A549 (cell line): ENCODE measurements around the gene FBP2. TPM values are rescaled to one million over a fixed set of nuclear protein-coding genes. Genes with fewer than 3 reads are reported as not detected.

Source experiments
- ATAC-seq, 2 experiments: fragments of 200-7000 bp in 1 of 2; fragments of >200 bp in 1 of 2; cut with Nextera tagmentation in 1 of 2; cut with Tn5 transposase in 1 of 2; 3 replicates each; pipeline versions ENCODE4 v1.8.0 to v1.9.1; 2018 to 2020; ENCODE audit warnings: mild to moderate bottlenecking in 1 of 2, moderate library complexity in 1 of 2
- CTCF ChIA-PET: fragments of 300-600 bp; sonication (Branson Sonifier 250); formaldehyde crosslinking; extraction: SDS; loops from one replicate; lab custom pipeline; 2021; ENCODE audit warnings: antibody characterized with exemption, inconsistent platforms; lab: Yijun Ruan, JAX
- POLR2A ChIA-PET: fragments of 350-600 bp; formaldehyde crosslinking; extraction: SDS; loops from one replicate; lab custom pipeline; 2021; ENCODE audit warnings: antibody characterized with exemption, inconsistent platforms; lab: Yijun Ruan, JAX
- DNase-seq, 2 experiments: peaks; one replicate each; pipeline versions ENCODE4 v3.0.0 to v3.0.0-alpha.2; 2011 to 2016; ENCODE audit warnings: low read depth in 1 of 2, low spot score in 1 of 2
- FAIRE-seq: peaks from 2 replicates; lab custom pipeline; 2011; peaks lifted over from hg19 to GRCh38; lab: Jason Lieb, UNC
- H3K27ac ChIP-seq, 2 experiments: fragments of >200 bp; sonication (Bioruptor Twin); formaldehyde crosslinking; 3 replicates each; pipeline ENCODE4 v1.5.1; 2016 to 2017
- H3K4me1 ChIP-seq: fragments of >200 bp; sonication (Bioruptor Twin); formaldehyde crosslinking; 3 replicates; pipeline ENCODE4 v1.6.1; 2016
- H3K4me2 ChIP-seq: fragments of >200 bp; sonication (Bioruptor Twin); formaldehyde crosslinking; 3 replicates; pipeline ENCODE4 v1.6.1; 2016
- H3K4me3 ChIP-seq: fragments of >200 bp; sonication (Bioruptor Twin); formaldehyde crosslinking; 3 replicates; pipeline ENCODE4 v1.5.1; 2016
- H3K9me3 ChIP-seq: fragments of >200 bp; sonication (Bioruptor Twin); formaldehyde crosslinking; 3 replicates; pipeline ENCODE4 v1.6.1; 2016
- ATOH8 ChIP-seq: fragments of 250-450 bp; sonication (Bioruptor Pico); IDR thresholded peaks from 2 replicates; pipeline ENCODE4 v1.5.0; 2020; ENCODE audit warnings: low read depth, mild to moderate bottlenecking, moderate library complexity
- BCL3 ChIP-seq: fragments of >200 bp; sonication (Bioruptor Twin); formaldehyde crosslinking; IDR thresholded peaks from 3 replicates; pipeline ENCODE4 v1.6.1; 2016
- BHLHE40 ChIP-seq: IDR thresholded peaks from 2 replicates; pipeline ENCODE4 v1.6.1; 2012; ENCODE audit warnings: low read depth, low read length, inconsistent platforms
- CEBPB ChIP-seq, 2 experiments: fragments of >200 bp in 1 of 2; sonication (Bioruptor Twin) in 1 of 2; formaldehyde crosslinking in 1 of 2; IDR thresholded peaks; 2 replicates each; pipeline ENCODE4 v1.6.1; 2012 to 2016
- CHD4 ChIP-seq: fragments of 200-600 bp; sonication (generic); IDR thresholded peaks from 2 replicates; pipeline ENCODE4 v1.6.1; 2016; ENCODE audit warnings: antibody characterized with exemption, mild to moderate bottlenecking, borderline replicate concordance
- E2F6 ChIP-seq: IDR thresholded peaks from 2 replicates; pipeline ENCODE4 v1.6.1; 2012; ENCODE audit warnings: low read depth, borderline replicate concordance
- EHF ChIP-seq: fragments of 250-450 bp; sonication (Bioruptor Pico); IDR thresholded peaks from 2 replicates; pipeline ENCODE4 v1.5.0; 2020; ENCODE audit warnings: mild to moderate bottlenecking
- EHMT2 ChIP-seq: fragments of 200-600 bp; sonication (generic); IDR thresholded peaks from 2 replicates; pipeline ENCODE4 v1.6.1; 2016; ENCODE audit warnings: antibody characterized with exemption, low read depth, mild to moderate bottlenecking, moderate library complexity
- EP300 ChIP-seq, 2 experiments: fragments of >200 bp; sonication (Bioruptor Twin); formaldehyde crosslinking; IDR thresholded peaks; 2 replicates in 1 of 2; 3 replicates in 1 of 2; pipeline ENCODE4 v1.6.1; 2016 to 2017
- FOSB ChIP-seq: fragments of 250-450 bp; sonication (Bioruptor Pico); IDR thresholded peaks from 2 replicates; pipeline ENCODE4 v1.5.0; 2020; ENCODE audit warnings: mild to moderate bottlenecking, moderate library complexity
- FOXS1 ChIP-seq: fragments of 250-450 bp; sonication (Bioruptor Pico); IDR thresholded peaks from 2 replicates; pipeline ENCODE4 v1.5.0; 2020; ENCODE audit warnings: mild to moderate bottlenecking, moderate library complexity
- GATA3 ChIP-seq: IDR thresholded peaks from 2 replicates; pipeline ENCODE4 v1.6.1; 2012; ENCODE audit warnings: borderline replicate concordance
- HDAC2 ChIP-seq: fragments of 200-600 bp; sonication (generic); IDR thresholded peaks from 2 replicates; pipeline ENCODE4 v1.6.1; 2016
- HES2 ChIP-seq: fragments of >200 bp; sonication (Bioruptor Twin); formaldehyde crosslinking; IDR thresholded peaks from 2 replicates; pipeline ENCODE4 v1.6.1; 2016
- HMGXB4 ChIP-seq: fragments of 250-450 bp; sonication (Bioruptor Pico); IDR thresholded peaks from 2 replicates; pipeline ENCODE4 v1.5.0; 2021; ENCODE audit warnings: mild to moderate bottlenecking, moderate library complexity, borderline replicate concordance
- HOXB5 ChIP-seq: fragments of 250-450 bp; sonication (Bioruptor Pico); IDR thresholded peaks from 2 replicates; pipeline ENCODE4 v1.5.0; 2020; ENCODE audit warnings: mild to moderate bottlenecking, moderate library complexity
- JUNB ChIP-seq: fragments of >200 bp; sonication (Bioruptor Twin); formaldehyde crosslinking; IDR thresholded peaks from 2 replicates; pipeline ENCODE4 v1.6.1; 2016
- KDM1A ChIP-seq: fragments of 200-600 bp; sonication (generic); IDR thresholded peaks from 2 replicates; pipeline ENCODE4 v1.6.1; 2016; ENCODE audit warnings: low read depth, mild to moderate bottlenecking
- MYC ChIP-seq: IDR thresholded peaks from 2 replicates; pipeline ENCODE4 v1.6.1; 2012; ENCODE audit warnings: mild to moderate bottlenecking, inconsistent platforms, low read length, improper control_type of control experiment, borderline replicate concordance
- NFE2L2 ChIP-seq: fragments of 150-350 bp; conservative IDR thresholded peaks from 2 replicates; pipeline ENCODE4 v1.6.1; 2014; ENCODE audit warnings: low read length
- NPAS2 ChIP-seq: fragments of 250-450 bp; sonication (Bioruptor Pico); IDR thresholded peaks from 2 replicates; pipeline ENCODE4 v1.8.0; 2022; ENCODE audit warnings: mild to moderate bottlenecking, moderate library complexity, borderline replicate concordance
- NR3C1 ChIP-seq: fragments of >200 bp; sonication (Bioruptor Twin); formaldehyde crosslinking; IDR thresholded peaks from 3 replicates; pipeline ENCODE4 v1.6.1; 2017
- PHF8 ChIP-seq: fragments of 200-600 bp; sonication (generic); IDR thresholded peaks from 2 replicates; pipeline ENCODE4 v1.6.1; 2016; ENCODE audit warnings: low read depth, mild to moderate bottlenecking, antibody characterized with exemption, moderate library complexity, borderline replicate concordance
- POLR2A ChIP-seq: IDR thresholded peaks from 2 replicates; pipeline ENCODE4 v1.6.1; 2012; ENCODE audit warnings: mild to moderate bottlenecking, low read length
- POLR2AphosphoS2 ChIP-seq: conservative IDR thresholded peaks from 2 replicates; pipeline ENCODE4 v1.6.1; 2012; ENCODE audit warnings: low read length, improper control_type of control experiment, inconsistent platforms
- RARB ChIP-seq: fragments of 250-450 bp; sonication (Bioruptor Pico); IDR thresholded peaks from 2 replicates; pipeline ENCODE4 v1.8.0; 2021; ENCODE audit warnings: mild to moderate bottlenecking, moderate library complexity
- RFX5 ChIP-seq: fragments of 450-650 bp; IDR thresholded peaks from 2 replicates; pipeline ENCODE4 v1.7.1; 2014; ENCODE audit warnings: antibody characterized with exemption, mild to moderate bottlenecking, moderate library complexity
- SMC3 ChIP-seq: fragments of >200 bp; sonication (Bioruptor Twin); formaldehyde crosslinking; IDR thresholded peaks from 3 replicates; pipeline ENCODE4 v1.6.1; 2018; ENCODE audit warnings: inconsistent platforms
- SREBF2 ChIP-seq: fragments of 450-650 bp; IDR thresholded peaks from 2 replicates; pipeline ENCODE4 v1.6.1; 2014; ENCODE audit warnings: mild to moderate bottlenecking, moderate library complexity
- TP53 ChIP-seq: fragments of 250-450 bp; sonication (Bioruptor Pico); IDR thresholded peaks from 2 replicates; pipeline ENCODE4 v1.5.0; 2021; ENCODE audit warnings: mild to moderate bottlenecking, moderate library complexity
- ZC3H11A ChIP-seq: fragments of 450-650 bp; IDR thresholded peaks from 2 replicates; pipeline ENCODE4 v1.6.1; 2014; ENCODE audit warnings: antibody characterized with exemption, mild to moderate bottlenecking
- WGBS: methylation state at CpG from one replicate; pipeline ENCODE4 v1.1.6; 2017; ENCODE audit errors: missing lambda C conversion rate; 5-methylcytosine and 5-hydroxymethylcytosine counted together
- polyA plus RNA-seq, 4 experiments: library from polyadenylated mRNA; depleted of rRNA in 3 of 4; stranded (reverse); fragments of >200 nt; fragmentation: RNase III in 1 of 4; extraction: RNeasy Plus Mini Kit Qiagen cat#74134 plus additional on column Dnase treatment in 1 of 4; gene quantifications; 2 replicates in 3 of 4; 3 replicates in 1 of 4; pipeline ENCODE4 v1.2.3, GENCODE V29; 2011 to 2017

The FBP2 gene
- polyA plus RNA-seq, 2 of the 4 experiments (the other 2 are of a cell fraction): not detected

- no peak for DNase-seq
- no peak for ATAC-seq
- FAIRE-seq: no peak
- POLR2A ChIA-PET: no interaction called here
- no peak overlapping the region for H3K4me2 ChIP-seq
- WGBS: 73% methylated on average over 5 of the region's 5 CpGs
- CTCF ChIA-PET: interaction anchor here (1.2 to 1.8 kb wide), 3 partner anchors 15 to 27 kb away, joined by 3 to 5 read pairs (median 4); partner anchors contain the start of gene PCAT7
- no peaks in the 10 kb centered on the region for H3K9me3 ChIP-seq
- no peak overlapping the region for H3K27ac ChIP-seq
- H3K4me3 ChIP-seq: no peak overlapping the region
- H3K4me1 ChIP-seq: peaks cover 5% of the 10 kb centered on the region; the same call in 1 of the 3 replicates
- TF ChIP-seq HES2 (no peak), NR3C1 (no peak), SREBF2 (no peak), ZC3H11A (no peak), PHF8 (no peak), FOSB (CRISPR knock-in tag) (no peak), GATA3 (no peak), EP300 (IDR thresholded peaks at IDR 0.05) (no peak), HDAC2 (no peak), EHF (no peak), BCL3 (no peak), CEBPB (IDR thresholded peaks at IDR 0.05) (no peak), MYC (no peak)
Observed at GRCh38 chr9:94581728-94582127, 11.9 kb downstream of the FBP2 start.

GRCh38 chr9:94577571-94577970 is 16.1 kb downstream of the FBP2 start:
- Histone ChIP-seq H3K4me3 (no peak overlapping the region), H3K4me1 (peaks cover 5% of the 10 kb centered on the region; the same call in 1 of the 3 replicates), H3K4me2 (no peak overlapping the region), H3K27ac (no peak overlapping the region), H3K9me3 (no peaks in the 10 kb centered on the region)
- ATAC-seq: no peak
- WGBS: 45% methylated on average over 2 of the region's 2 CpGs
- POLR2A ChIA-PET: no interaction called here
- no peak for FAIRE-seq
- no peak for DNase-seq
- CTCF ChIA-PET: no interaction called here
- TF ChIP-seq HOXB5 (CRISPR knock-in tag) (no peak), ATOH8 (CRISPR knock-in tag) (no peak), BHLHE40 (no peak), RFX5 (no peak), POLR2A (no peak), TP53 (CRISPR knock-in tag) (no peak), PHF8 (no peak), SMC3 (no peak), JUNB (no peak), POLR2AphosphoS2 (no peak), MYC (no peak), NPAS2 (no peak), RARB (no peak), EHMT2 (no peak)

GRCh38 chr9:94577036-94577435 is 16.6 kb downstream of the FBP2 start:
- CTCF ChIA-PET: no interaction called here
- ATAC-seq (no peak), DNase-seq (no peak), FAIRE-seq (no peak)
- POLR2A ChIA-PET: no interaction called here
- H3K9me3 ChIP-seq: no peaks in the 10 kb centered on the region
- 0% methylated on average over 1 of the region's 1 CpG for whole genome bisulfite sequencing
- no peak overlapping the region for H3K4me3 ChIP-seq
- H3K27ac ChIP-seq: no peak overlapping the region
- H3K4me1 ChIP-seq: peaks cover 5% of the 10 kb centered on the region; the same call in 1 of the 3 replicates
- no peak overlapping the region for H3K4me2 ChIP-seq
- TF ChIP-seq JUNB (no peak), CHD4 (no peak), E2F6 (no peak), NFE2L2 (no peak), KDM1A (no peak), FOXS1 (no peak), BCL3 (no peak), POLR2A (no peak), GATA3 (no peak), HMGXB4 (CRISPR knock-in tag) (no peak), NR3C1 (no peak), RFX5 (no peak), POLR2AphosphoS2 (no peak), RARB (no peak), SREBF2 (no peak), EP300 (IDR thresholded peaks at IDR 0.05) (no peak), SMC3 (no peak)
